Endothelial cell of umbilical vein (primary cell): Measurements from ENCODE around the gene MED25. TPM values are rescaled to one million over a fixed set of nuclear protein-coding genes. Genes with fewer than 3 reads are reported as not detected.

ENCODE experiments used
- BruUV-seq: library from RNA; stranded (reverse); fragments of 400-500 nt; replicated peaks from 2 replicates; lab custom pipeline; 2021; lab: Mats Ljungman, UMichigan
- CTCF ChIA-PET: fragments of 300-600, 350-600 bp; sonication (Branson Sonifier 250); formaldehyde crosslinking; loops from one replicate; lab custom pipeline; 2021; ENCODE audit warnings: antibody characterized with exemption, inconsistent platforms; lab: Charles Lee
- POLR2A ChIA-PET: fragments of 300-600, 350-600 bp; sonication (Branson Sonifier 250); formaldehyde crosslinking; loops from one replicate; lab custom pipeline; 2021; ENCODE audit warnings: antibody characterized with exemption, inconsistent platforms; lab: Charles Lee
- DNase-seq: peaks from one replicate; pipeline ENCODE4 v3.0.0-alpha.2; 2011; ENCODE audit warnings: low read depth, low spot score
- FAIRE-seq: peaks from 2 replicates; lab custom pipeline; 2011; peaks lifted over from hg19 to GRCh38; lab: Jason Lieb, UNC
- H2AFZ ChIP-seq: 2 replicates; pipeline ENCODE4 v1.6.0; 2012; ENCODE audit warnings: low read depth, low read length, control low read depth, inconsistent platforms
- H3K27ac ChIP-seq: 2 replicates; pipeline ENCODE4 v1.5.1; 2011; ENCODE audit warnings: low read depth, mild to moderate bottlenecking, control low read depth, low read length, moderate library complexity; ENCODE audit not compliant: insufficient read depth
- H3K27me3 ChIP-seq, 2 experiments: 2 replicates each; pipeline versions ENCODE4 v1.6.0 to v1.6.1; 2011; ENCODE audit warnings: low read length in 2 of 2, mixed read lengths in 1 of 2; ENCODE audit not compliant: control insufficient read depth in 2 of 2, insufficient read depth in 2 of 2
- H3K36me3 ChIP-seq, 2 experiments: 2 replicates in 1 of 2; 3 replicates in 1 of 2; pipeline ENCODE4 v1.5.1; 2011; ENCODE audit warnings: low read length in 2 of 2, mild to moderate bottlenecking in 1 of 2, moderate library complexity in 1 of 2; ENCODE audit not compliant: control insufficient read depth in 2 of 2, insufficient read depth in 2 of 2; ENCODE audit errors: extremely low read depth in 1 of 2
- H3K4me1 ChIP-seq: 3 replicates; pipeline ENCODE4 v1.5.1; 2011; ENCODE audit warnings: mild to moderate bottlenecking, low read length; ENCODE audit not compliant: control insufficient read depth, insufficient read depth; ENCODE audit errors: extremely low read depth
- H3K4me2 ChIP-seq: 2 replicates; pipeline ENCODE4 v1.6.1; 2011; ENCODE audit warnings: low read length, control low read depth, mixed read lengths; ENCODE audit not compliant: insufficient read depth
- H3K4me3 ChIP-seq, 3 experiments: fragments of 200-600 bp in 1 of 3; sonication (generic), shearing (Covaris generic) in 1 of 3; replicated peaks in 1 of 3; 2 replicates each; pipeline ENCODE4 v1.5.1; 2011 to 2016; ENCODE audit warnings: control low read depth in 3 of 3, low read length in 3 of 3, mild to moderate bottlenecking in 2 of 3, inconsistent platforms in 1 of 3, low read depth in 1 of 3, moderate library complexity in 1 of 3; ENCODE audit not compliant: insufficient read depth in 1 of 3
- H3K79me2 ChIP-seq: 2 replicates; pipeline ENCODE4 v1.6.0; 2012; ENCODE audit warnings: low read length, inconsistent platforms; ENCODE audit not compliant: control insufficient read depth, insufficient read depth
- H3K9ac ChIP-seq: replicated peaks from 2 replicates; pipeline ENCODE3; 2011; ENCODE audit warnings: low read length, control low read depth; ENCODE audit not compliant: insufficient read depth; ENCODE audit errors: extremely low read depth
- H3K9me1 ChIP-seq: replicated peaks from 3 replicates; pipeline ENCODE4 v1.6.0; 2011; ENCODE audit warnings: mild to moderate bottlenecking, low read length; ENCODE audit not compliant: control insufficient read depth, insufficient read depth; ENCODE audit errors: extremely low read depth
- H3K9me3 ChIP-seq: replicated peaks from 2 replicates; pipeline ENCODE4 v1.5.1; 2012; ENCODE audit warnings: low read length, inconsistent platforms; ENCODE audit not compliant: control insufficient read depth, insufficient read depth
- H4K20me1 ChIP-seq: replicated peaks from 2 replicates; pipeline ENCODE3; 2011; ENCODE audit warnings: mild to moderate bottlenecking, low read length; ENCODE audit not compliant: control insufficient read depth, insufficient read depth; ENCODE audit errors: extremely low read depth
- EZH2 ChIP-seq: IDR thresholded peaks from 2 replicates; pipeline ENCODE4 v1.6.1; 2012; ENCODE audit warnings: borderline replicate concordance, low read depth, mild to moderate bottlenecking, moderate library complexity, low read length, inconsistent platforms; ENCODE audit not compliant: severe bottlenecking
- FOS ChIP-seq: IDR thresholded peaks from 2 replicates; pipeline ENCODE4 v1.6.1; 2011; ENCODE audit warnings: mild to moderate bottlenecking, low read length, moderate library complexity, borderline replicate concordance; ENCODE audit not compliant: insufficient read depth
- GATA2 ChIP-seq: IDR thresholded peaks from 2 replicates; pipeline ENCODE4 v1.7.0; 2011; ENCODE audit warnings: low read depth, mild to moderate bottlenecking, moderate library complexity, mixed read lengths, low read length; ENCODE audit not compliant: insufficient read length, insufficient read depth
- JUN ChIP-seq: IDR thresholded peaks from 2 replicates; pipeline ENCODE4 v1.6.1; 2011; ENCODE audit warnings: borderline replicate concordance, low read depth; ENCODE audit not compliant: insufficient read length, insufficient read depth
- MYC ChIP-seq: IDR thresholded peaks from one replicate; pipeline ENCODE4 v1.6.1; 2011; ENCODE audit warnings: mild to moderate bottlenecking, low read depth, low read length
- POLR2A ChIP-seq: IDR thresholded peaks from 2 replicates; pipeline ENCODE4 v1.6.1; 2012; ENCODE audit warnings: low read depth, mild to moderate bottlenecking, control low read depth, low read length
- POLR2AphosphoS5 ChIP-seq: IDR thresholded peaks from 2 replicates; pipeline ENCODE4 v1.6.1; 2012; ENCODE audit warnings: low read depth, mild to moderate bottlenecking, control low read depth, low read length, moderate library complexity; ENCODE audit not compliant: insufficient read depth
- dilution Hi-C: fragments of 300-500 bp; cut with MboI; formaldehyde crosslinking; loops from one replicate; pipeline ENCODE4 v1.15.0; 2019; ENCODE audit warnings: low sequenced_read_pairs; ENCODE audit not compliant: extremely low pct_ligation_motif_present
- intact Hi-C: fragments of 100-400 bp; cut with micrococcal nuclease; formaldehyde crosslinking; loops from one replicate; pipeline ENCODE4 v1.10.0; 2022
- polyA plus RNA-seq, 4 experiments: library from polyadenylated mRNA; depleted of rRNA in 3 of 4; stranded (reverse) in 3 of 4; unstranded in 1 of 4; fragments of >200 nt; gene quantifications; 2 replicates each; pipeline versions ENCODE4 v1.2.1 to v1.2.3, GENCODE V29; 2011 to 2012; ENCODE audit warnings: missing spikeins in 1 of 4
- total RNA-seq: library from RNA; stranded (reverse); gene quantifications from 2 replicates; pipeline ENCODE4 v1.2.3, GENCODE V29; 2021
- TF ChIP-seq, protein P1 (sequence below): IDR thresholded peaks from 2 replicates; pipeline ENCODE4 v1.6.1; 2011; ENCODE audit not compliant: insufficient read depth, insufficient read length
- TF ChIP-seq, protein P2 (sequence below), 2 donors: IDR thresholded peaks; 1 replicate in 1 of 2; 2 replicates in 1 of 2; pipeline ENCODE4 v1.5.1; 2011; ENCODE audit warnings: low read length in 2 of 2, mild to moderate bottlenecking in 2 of 2, moderate library complexity in 2 of 2, control low read depth in 1 of 2, inconsistent platforms in 1 of 2, low read depth in 1 of 2; ENCODE audit not compliant: insufficient read depth in 1 of 2; ENCODE audit errors: extremely low read depth in 1 of 2

The MED25 gene
- total and polyA plus RNA-seq, 2 donors (not counting 3 experiments of a cell fraction or from before 2014, with no cell fraction given), result 31.7 to 62.9 TPM

DNA sequence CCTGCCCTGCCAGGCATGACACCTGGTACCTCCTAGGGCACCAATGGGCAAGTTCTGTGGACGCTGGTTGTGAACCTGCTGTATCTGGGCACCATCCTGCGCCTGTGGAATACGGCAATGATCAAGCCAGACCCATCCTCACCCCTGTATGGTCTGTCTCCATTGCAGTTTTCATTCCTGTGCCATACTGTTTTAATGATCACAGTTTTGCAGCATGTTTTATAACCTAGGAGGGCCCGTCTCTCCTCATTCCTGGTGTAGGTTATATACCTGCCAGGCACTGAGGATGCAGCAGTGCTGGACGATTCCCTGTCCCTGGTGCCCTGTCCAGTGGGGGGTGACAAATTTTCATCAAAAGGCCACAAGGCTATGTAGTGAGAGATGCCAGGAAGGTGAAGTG lies 65.0 kb downstream of the MED25 start:
- CTCF ChIA-PET, result no interaction called here
- no peak overlapping the region for H3K27ac ChIP-seq
- H3K4me3 ChIP-seq, result no peak overlapping the region
- H3K9ac ChIP-seq, result no peak overlapping the region
- POLR2A ChIA-PET, result no interaction called here
- H3K4me1 ChIP-seq, result peaks cover 7% of the 10 kb centered on the region
- FAIRE-seq (no peak), DNase-seq (no peak)
- no peak overlapping the region for H3K4me2 ChIP-seq
- no peaks in the 10 kb centered on the region for H3K27me3 ChIP-seq
- H3K9me3 ChIP-seq, result no peaks in the 10 kb centered on the region
- no peak for TF ChIP-seq MYC
- TF ChIP-seq POLR2AphosphoS5, result no peak
- no peaks in the 10 kb centered on the region for H3K79me2 ChIP-seq
- H2AFZ ChIP-seq, result no peak overlapping the region
- dilution Hi-C loops, result no loop called here
- H3K9me1 ChIP-seq, result no peaks in the 10 kb centered on the region
- intact Hi-C loops, result no loop called here
- BruUV-seq, result no TSS peak
- peaks cover 18 to 45% of the 10 kb centered on the region in 2 experiments for H3K36me3 ChIP-seq
- H4K20me1 ChIP-seq, result no peaks in the 10 kb centered on the region

DNA sequence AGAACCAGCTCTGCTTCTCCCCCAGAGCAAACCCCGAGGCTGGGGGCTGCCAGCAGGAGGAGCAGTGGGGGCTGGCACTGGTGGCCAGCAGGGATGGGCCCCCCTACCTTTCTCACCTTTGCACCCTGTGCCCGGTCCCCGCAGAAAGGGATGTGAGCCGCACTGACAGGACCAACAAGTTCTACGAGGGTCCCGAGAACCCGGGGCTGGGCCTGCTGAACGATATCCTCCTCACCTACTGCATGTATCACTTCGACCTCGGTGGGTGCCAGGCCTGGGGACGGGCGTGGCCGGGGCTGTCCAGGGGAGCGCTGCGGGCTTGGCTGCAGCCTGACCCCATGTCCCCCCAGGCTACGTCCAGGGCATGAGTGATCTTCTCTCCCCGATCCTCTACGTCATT lies 66.0 kb downstream of the MED25 start:
- no peak for FAIRE-seq

More for the DNA sequence above, 66.0 kb downstream of the MED25 start:
- Histone ChIP-seq H3K9me3 (no peaks in the 10 kb centered on the region), H3K27ac (no peak overlapping the region), H2AFZ (no peak overlapping the region), H3K4me3 (no peak overlapping the region), H3K36me3 (peaks cover 18 to 45% of the 10 kb centered on the region in 2 experiments), H3K79me2 (no peaks in the 10 kb centered on the region), H3K4me1 (no peaks in the 10 kb centered on the region), H3K27me3 (no peaks in the 10 kb centered on the region), H3K9ac (no peak overlapping the region), H3K9me1 (no peaks in the 10 kb centered on the region), H4K20me1 (no peaks in the 10 kb centered on the region), H3K4me2 (no peak overlapping the region)
- POLR2A ChIA-PET, result no interaction called here
- intact Hi-C loops (no loop called here), dilution Hi-C loops (no loop called here)
- DNase-seq, result no peak
- CTCF ChIA-PET, result no interaction called here
- no TSS peak for BruUV-seq
- TF ChIP-seq POLR2A, result no peak
- TF ChIP-seq, protein P1, sequence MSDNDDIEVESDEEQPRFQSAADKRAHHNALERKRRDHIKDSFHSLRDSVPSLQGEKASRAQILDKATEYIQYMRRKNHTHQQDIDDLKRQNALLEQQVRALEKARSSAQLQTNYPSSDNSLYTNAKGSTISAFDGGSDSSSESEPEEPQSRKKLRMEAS, result no peak
- no peak for TF ChIP-seq FOS
- TF ChIP-seq EZH2, result no peak
- no peak for TF ChIP-seq JUN
- no peak for TF ChIP-seq GATA2
- TF ChIP-seq MYC, result no peak
- TF ChIP-seq, protein P2, sequence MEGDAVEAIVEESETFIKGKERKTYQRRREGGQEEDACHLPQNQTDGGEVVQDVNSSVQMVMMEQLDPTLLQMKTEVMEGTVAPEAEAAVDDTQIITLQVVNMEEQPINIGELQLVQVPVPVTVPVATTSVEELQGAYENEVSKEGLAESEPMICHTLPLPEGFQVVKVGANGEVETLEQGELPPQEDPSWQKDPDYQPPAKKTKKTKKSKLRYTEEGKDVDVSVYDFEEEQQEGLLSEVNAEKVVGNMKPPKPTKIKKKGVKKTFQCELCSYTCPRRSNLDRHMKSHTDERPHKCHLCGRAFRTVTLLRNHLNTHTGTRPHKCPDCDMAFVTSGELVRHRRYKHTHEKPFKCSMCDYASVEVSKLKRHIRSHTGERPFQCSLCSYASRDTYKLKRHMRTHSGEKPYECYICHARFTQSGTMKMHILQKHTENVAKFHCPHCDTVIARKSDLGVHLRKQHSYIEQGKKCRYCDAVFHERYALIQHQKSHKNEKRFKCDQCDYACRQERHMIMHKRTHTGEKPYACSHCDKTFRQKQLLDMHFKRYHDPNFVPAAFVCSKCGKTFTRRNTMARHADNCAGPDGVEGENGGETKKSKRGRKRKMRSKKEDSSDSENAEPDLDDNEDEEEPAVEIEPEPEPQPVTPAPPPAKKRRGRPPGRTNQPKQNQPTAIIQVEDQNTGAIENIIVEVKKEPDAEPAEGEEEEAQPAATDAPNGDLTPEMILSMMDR (IDR thresholded peaks at IDR 0.05; ENCODE audit: extremely low read depth in 1 of 2, insufficient read depth in 1 of 2, low read depth in 1 of 2, low read length in 2 of 2), result no peak
- no peak for TF ChIP-seq POLR2AphosphoS5
